ENCODE measurements around the gene UNC93A. TPM values are rescaled to one million over a fixed set of nuclear protein-coding genes. Genes with fewer than 3 reads are reported as not detected.

The UNC93A gene
- total RNA-seq, 6 donors from 2014 or later, result not detected

DNA sequence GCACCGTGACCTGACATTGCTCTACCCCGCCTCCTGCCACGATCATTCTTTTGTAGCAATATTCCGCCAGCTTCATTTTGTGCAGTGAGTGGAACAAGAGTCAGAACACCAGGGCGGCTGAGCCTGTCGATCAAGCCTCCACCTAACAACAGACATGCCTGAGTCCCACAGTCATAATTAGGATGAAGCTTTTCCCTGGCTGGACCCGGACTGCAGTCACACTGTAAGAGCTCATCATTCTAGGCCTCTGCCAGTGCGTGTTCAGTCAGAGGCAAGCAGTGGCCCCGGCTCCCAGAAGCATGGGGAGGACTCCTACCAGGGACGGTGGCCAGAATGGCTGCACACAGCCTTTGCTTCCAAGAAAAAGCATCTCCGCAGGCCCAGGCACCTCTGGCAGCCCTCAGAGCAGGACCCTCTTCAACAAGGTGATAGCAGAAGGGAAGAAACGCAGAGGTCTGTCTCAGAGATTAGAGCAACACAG lies 23.2 kb upstream of the UNC93A start:
- WGBS, 2 donors, result 93 to 97% methylated on average over 11 of the region's 12 CpGs

DNA sequence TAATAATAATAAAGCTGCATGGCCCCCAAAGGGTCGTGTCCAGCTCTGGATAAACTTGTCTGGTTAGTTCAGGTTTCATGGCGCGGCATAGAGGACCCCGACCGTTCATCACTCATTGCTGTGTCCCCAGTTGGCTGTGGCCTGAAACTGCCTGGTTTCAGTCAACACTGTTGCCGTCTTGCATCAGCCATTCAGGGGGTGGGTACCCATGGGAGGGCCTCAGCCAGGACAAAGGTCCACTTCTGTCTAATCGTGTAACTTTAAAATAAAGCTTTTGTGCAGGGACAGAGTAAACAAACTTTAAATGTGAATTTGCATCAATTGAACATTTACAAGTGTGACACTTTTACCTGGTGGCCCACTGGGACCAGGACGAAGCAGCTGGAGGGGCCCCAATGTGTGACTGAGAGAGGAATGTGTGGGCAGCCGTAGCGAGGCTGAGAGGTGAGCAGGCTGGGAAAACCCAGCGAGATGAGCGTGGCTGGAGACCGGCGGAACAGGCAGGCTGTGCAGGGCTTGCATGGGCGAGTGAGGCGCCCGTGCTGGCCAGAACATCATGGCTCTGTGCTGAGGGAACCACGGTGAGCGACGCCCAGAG lies 22.3 kb upstream of the UNC93A start:
- WGBS, 2 donors, result 84% methylated on average over 20 of the region's 20 CpGs
- no peak overlapping the region for H3K27ac ChIP-seq
- no peak for TF ChIP-seq POLR2AphosphoS5 (IDR thresholded peaks at IDR 0.05)
- no peak for TF ChIP-seq POLR2A (IDR thresholded peaks at IDR 0.05)
- TF ChIP-seq CTCF (IDR thresholded peaks at IDR 0.05), result no peak
- TF ChIP-seq EP300 (IDR thresholded peaks at IDR 0.05), result no peak
- H3K27me3 ChIP-seq, result no peaks in the 10 kb centered on the region
- ATAC-seq (ENCODE audit: low FRiP score in 2 of 2) (no peak), DNase-seq (peak in 1 of 2 donors; percentile 45)
- no peaks in the 10 kb centered on the region for H3K36me3 ChIP-seq
- H3K9me3 ChIP-seq, result no peaks in the 10 kb centered on the region
- H3K4me1 ChIP-seq, result no peaks in the 10 kb centered on the region
- no peak overlapping the region for H3K4me3 ChIP-seq

More for the DNA sequence above, 23.2 kb upstream of the UNC93A start:
- DNase-seq (peak in 1 of 2 donors; percentile 2), ATAC-seq (ENCODE audit: low FRiP score in 2 of 2) (peak in 1 of 2 donors; percentile 30)
- H3K27me3 ChIP-seq, result no peaks in the 10 kb centered on the region
- no peak for TF ChIP-seq EP300 (IDR thresholded peaks at IDR 0.05)
- no peak for TF ChIP-seq POLR2A (IDR thresholded peaks at IDR 0.05)
- TF ChIP-seq CTCF (IDR thresholded peaks at IDR 0.05), result no peak
- TF ChIP-seq POLR2AphosphoS5 (IDR thresholded peaks at IDR 0.05), result no peak
- no peak overlapping the region for H3K27ac ChIP-seq
- H3K4me3 ChIP-seq, result no peak overlapping the region
- H3K9me3 ChIP-seq, result no peaks in the 10 kb centered on the region
- no peaks in the 10 kb centered on the region for H3K4me1 ChIP-seq
- H3K36me3 ChIP-seq, result no peaks in the 10 kb centered on the region

GRCh38 chr6:167270499-167271311 lies 20.4 kb upstream of the UNC93A start:
- no peak overlapping the region for H3K27ac ChIP-seq
- H3K36me3 ChIP-seq, result no peaks in the 10 kb centered on the region
- TF ChIP-seq EP300 (IDR thresholded peaks at IDR 0.05) (no peak), POLR2AphosphoS5 (IDR thresholded peaks at IDR 0.05) (no peak), POLR2A (IDR thresholded peaks at IDR 0.05) (no peak), CTCF (IDR thresholded peaks at IDR 0.05) (no peak)
- ATAC-seq (ENCODE audit: low FRiP score in 2 of 2) (no peak), DNase-seq (peak in 1 of 2 donors; percentile 50)
- WGBS, 2 donors, result 91 to 92% methylated on average over 26 of the region's 26 CpGs
- H3K4me1 ChIP-seq, result no peaks in the 10 kb centered on the region
- H3K27me3 ChIP-seq, result no peaks in the 10 kb centered on the region
- H3K4me3 ChIP-seq, result no peak overlapping the region
- no peaks in the 10 kb centered on the region for H3K9me3 ChIP-seq

DNA sequence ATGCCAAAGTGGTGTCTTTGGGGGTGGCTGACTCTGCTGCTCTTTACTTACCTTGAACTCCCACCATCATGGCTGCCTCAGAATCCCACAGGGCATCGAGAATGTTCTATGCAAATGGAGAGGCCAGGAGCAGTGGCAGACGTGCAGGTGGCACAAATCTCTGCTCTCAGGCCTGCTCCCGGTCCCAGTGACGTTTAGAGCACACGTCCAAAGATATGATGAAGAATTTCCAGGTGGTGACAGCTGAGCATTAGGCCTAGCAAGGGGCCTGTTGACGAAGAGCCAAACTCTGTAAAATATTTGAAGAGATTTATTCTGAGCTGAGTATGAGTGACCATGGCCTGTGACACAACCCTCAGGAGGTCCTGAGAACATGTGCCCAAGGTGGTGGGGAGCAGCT lies 19.0 kb upstream of the UNC93A start:
- Histone ChIP-seq H3K27ac (no peak overlapping the region), H3K4me1 (no peaks in the 10 kb centered on the region), H3K27me3 (no peaks in the 10 kb centered on the region), H3K4me3 (no peak overlapping the region), H3K36me3 (no peaks in the 10 kb centered on the region), H3K9me3 (no peaks in the 10 kb centered on the region)
- DNase-seq, result no peak
- 80 to 83% methylated on average over 6 of the region's 6 CpGs for WGBS, 2 donors
- no peak for ATAC-seq (ENCODE audit: low FRiP score in 2 of 2)
- TF ChIP-seq POLR2AphosphoS5 (IDR thresholded peaks at IDR 0.05) (no peak), EP300 (IDR thresholded peaks at IDR 0.05) (no peak), POLR2A (IDR thresholded peaks at IDR 0.05) (no peak), CTCF (IDR thresholded peaks at IDR 0.05) (no peak)

Measured in upper lobe of left lung (tissue), 6 donors.